Lower leg skin (tissue), 3 donors: ENCODE data around the gene CDC73.

Experiments
- CTCF ChIP-seq, 3 donors: fragments of 450-650 bp; IDR thresholded peaks; one replicate each; pipeline ENCODE4 v1.5.1; 2016; ENCODE audit warnings: antibody characterized with exemption in 3 of 3, mild to moderate bottlenecking in 3 of 3, moderate library complexity in 2 of 3
- POLR2A ChIP-seq, 2 donors: fragments of 450-650 bp; IDR thresholded peaks; one replicate each; pipeline ENCODE4 v1.6.1; 2016 to 2017; ENCODE audit warnings: antibody characterized with exemption in 2 of 2, mild to moderate bottlenecking in 1 of 2, moderate library complexity in 1 of 2

- no peak for TF ChIP-seq POLR2A (IDR thresholded peaks at IDR 0.05)
- no peak for TF ChIP-seq CTCF (IDR thresholded peaks at IDR 0.05)
Observed at GRCh38 chr1:193176788-193177187, 55.0 kb downstream of the CDC73 start.
